HG03097 (cell line): Measurements from ENCODE around the gene HS6ST1.
"Not testable (repeated sequence)": the region's sequence is repeated elsewhere in the genome, so short reads cannot be mapped to it uniquely, and the experiment has no call there.

Experiments
- ATAC-seq: cut with Tn5 transposase; IDR thresholded peaks from one replicate; pipeline ENCODE4 v1.9.1; 2021; ENCODE audit not compliant: unreplicated experiment, low FRiP score

The HS6ST1 gene

GRCh38 chr2:128322715-128323554, 4.3 kb upstream of the HS6ST1 start:
- ATAC-seq, result no peak

GRCh38 chr2:128321784-128322714, 3.4 kb upstream of the HS6ST1 start:
- peak; percentile 42 for ATAC-seq

- ATAC-seq, result no peak
These were observed 2.5 kb upstream of the HS6ST1 start for GRCh38 chr2:128320906-128321771.

GRCh38 chr2:128320192-128320905, 1.7 kb upstream of the HS6ST1 start:
- no peak for ATAC-seq

GRCh38 chr2:128319631-128320191, 1.0 kb upstream of the HS6ST1 start:
- no peak for ATAC-seq

GRCh38 chr2:128318245-128318644, 423 bp downstream of the HS6ST1 start:
- not testable (repeated sequence) for ATAC-seq

GRCh38 chr2:128317899-128318225, 806 bp downstream of the HS6ST1 start:
- peak; percentile 0 for ATAC-seq

GRCh38 chr2:128317181-128317898, 1.3 kb downstream of the HS6ST1 start:
- ATAC-seq, result peak; percentile 31

- ATAC-seq, result no peak
These were observed 1.9 kb downstream of the HS6ST1 start for GRCh38 chr2:128316777-128317180.

GRCh38 chr2:128315829-128316776, 2.6 kb downstream of the HS6ST1 start:
- ATAC-seq, result no peak

GRCh38 chr2:128315122-128315828, 3.4 kb downstream of the HS6ST1 start:
- ATAC-seq, result no peak

GRCh38 chr2:128314348-128315121, 4.1 kb downstream of the HS6ST1 start:
- ATAC-seq, result no peak

- ATAC-seq, result no peak
These were observed 4.7 kb downstream of the HS6ST1 start for GRCh38 chr2:128313931-128314347.

GRCh38 chr2:128313091-128313836, 5.4 kb downstream of the HS6ST1 start:
- no peak for ATAC-seq

- ATAC-seq, result no peak
These were observed 6.3 kb downstream of the HS6ST1 start for GRCh38 chr2:128312411-128312810.
